Mesendoderm (in vitro differentiated cells): ENCODE measurements around the gene GPR156.

Experiments used
- DNase-seq: peaks from one replicate; pipeline ENCODE4 v3.0.0; 2013
- H2AK5ac ChIP-seq: 2 replicates; pipeline ENCODE4 v1.6.1; 2013; ENCODE audit warnings: low read length, inconsistent platforms
- H2BK120ac ChIP-seq: 2 replicates; pipeline ENCODE4 v1.6.1; 2013; ENCODE audit warnings: low read depth, mild to moderate bottlenecking, low read length, moderate library complexity, mixed read lengths
- H2BK15ac ChIP-seq: replicated peaks from 2 replicates; pipeline ENCODE4 v1.6.1; 2013; ENCODE audit warnings: low read depth, mild to moderate bottlenecking, moderate library complexity
- H2BK5ac ChIP-seq: 2 replicates; pipeline ENCODE4 v1.6.1; 2013; ENCODE audit warnings: low read length, inconsistent platforms
- H3K18ac ChIP-seq: 2 replicates; pipeline ENCODE4 v1.6.1; 2013; ENCODE audit warnings: mild to moderate bottlenecking, low read length, mixed read lengths
- H3K23ac ChIP-seq: one replicate; pipeline ENCODE4 v1.6.1; 2013; ENCODE audit warnings: low read length
- H3K27ac ChIP-seq: 2 replicates; pipeline ENCODE4 v1.5.1; 2013; ENCODE audit warnings: low read depth, mild to moderate bottlenecking, inconsistent platforms, low read length, moderate library complexity
- H3K27me3 ChIP-seq: 2 replicates; pipeline ENCODE4 v1.6.1; 2013; ENCODE audit warnings: low read length, control low read depth, mild to moderate bottlenecking, inconsistent platforms; ENCODE audit not compliant: insufficient read depth, poor library complexity
- H3K36me3 ChIP-seq: 2 replicates; pipeline ENCODE4 v1.6.1; 2013; ENCODE audit warnings: low read length, inconsistent platforms; ENCODE audit not compliant: control insufficient read depth, insufficient read depth
- H3K4ac ChIP-seq: one replicate; pipeline ENCODE4 v1.6.1; 2013; ENCODE audit warnings: low read depth, mild to moderate bottlenecking, low read length, moderate library complexity
- H3K4me1 ChIP-seq: 2 replicates; pipeline ENCODE4 v1.6.1; 2013; ENCODE audit warnings: low read depth, low read length, inconsistent platforms; ENCODE audit not compliant: control insufficient read depth
- H3K4me2 ChIP-seq: 2 replicates; pipeline ENCODE4 v1.6.1; 2013; ENCODE audit warnings: low read length
- H3K4me3 ChIP-seq: 2 replicates; pipeline ENCODE4 v1.5.1; 2013; ENCODE audit warnings: mild to moderate bottlenecking, low read length
- H3K56ac ChIP-seq: one replicate; pipeline ENCODE4 v1.6.1; 2013; ENCODE audit warnings: low read length
- H3K79me1 ChIP-seq: 2 replicates; pipeline ENCODE4 v1.6.1; 2013; ENCODE audit warnings: low read length, inconsistent platforms
- H3K79me2 ChIP-seq: 2 replicates; pipeline ENCODE4 v1.6.1; 2013; ENCODE audit warnings: mild to moderate bottlenecking, low read length; ENCODE audit not compliant: control insufficient read depth, insufficient read depth
- H3K9ac ChIP-seq: 2 replicates; pipeline ENCODE4 v1.6.1; 2013; ENCODE audit warnings: low read length, inconsistent platforms
- H4K5ac ChIP-seq: one replicate; pipeline ENCODE4 v1.6.1; 2013; ENCODE audit warnings: low read length
- H4K8ac ChIP-seq: one replicate; pipeline ENCODE4 v1.6.1; 2013; ENCODE audit warnings: low read depth, mild to moderate bottlenecking, control low read depth, low read length, moderate library complexity
- whole genome bisulfite sequencing: extraction: QIAGEN DNeasy Blood & Tissue Kit; methylation state at CpG from one replicate; pipeline ENCODE4 v1.1.7; 2013; ENCODE audit warnings: low lambda C conversion rate, missing lambda C conversion rate; ENCODE audit not compliant: insufficient coverage; ENCODE audit errors: extremely low coverage; 5-methylcytosine and 5-hydroxymethylcytosine counted together

Gene GPR156

DNA sequence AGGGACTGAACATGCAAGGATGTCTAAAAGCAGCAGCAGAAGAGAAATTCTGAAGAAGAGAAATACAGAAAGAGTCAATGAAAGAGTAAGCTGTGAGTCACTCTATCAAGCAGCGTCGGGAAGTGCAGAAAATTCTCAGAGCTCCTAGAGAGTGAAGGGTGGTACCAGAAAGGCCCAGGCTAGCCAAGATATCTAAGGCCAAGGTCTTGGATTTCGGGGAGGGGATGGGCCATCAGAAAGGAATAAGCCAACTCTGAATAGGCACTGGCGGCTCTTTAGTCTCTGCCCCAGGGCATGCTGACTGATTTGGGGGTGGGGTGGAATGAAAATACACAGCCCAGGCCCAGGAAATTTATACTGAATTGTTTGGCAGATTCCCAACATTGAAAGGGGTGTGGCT, 70.8 kb downstream of the GPR156 start:
- no peaks in the 10 kb centered on the region for H3K27me3 ChIP-seq

DNA sequence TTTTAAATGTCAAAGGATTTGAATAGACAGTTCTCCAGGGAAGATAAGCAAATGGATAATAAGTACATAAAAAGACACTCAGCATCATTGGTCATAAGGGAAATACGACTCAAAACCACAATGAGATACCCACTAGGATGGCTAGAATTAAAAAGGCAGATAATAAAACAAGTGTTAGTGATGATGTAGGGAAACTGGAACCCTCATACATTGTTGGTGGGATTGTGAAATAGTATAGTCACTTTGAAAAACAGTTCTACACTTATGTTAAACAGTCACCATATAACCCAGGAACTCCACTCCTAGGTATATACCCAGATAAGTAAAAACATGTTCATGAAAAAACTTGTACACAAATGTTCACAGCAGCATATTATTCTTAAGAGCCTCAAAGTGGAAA, 72.5 kb downstream of the GPR156 start:
- no peaks in the 10 kb centered on the region for H3K36me3 ChIP-seq
- H3K4me2 ChIP-seq, result no peak overlapping the region
- no peak overlapping the region for H2AK5ac ChIP-seq
- H3K79me1 ChIP-seq, result no peaks in the 10 kb centered on the region
- no peak overlapping the region for H3K4ac ChIP-seq
- no peak overlapping the region for H3K18ac ChIP-seq
- no peaks in the 10 kb centered on the region for H3K4me1 ChIP-seq
- no peak overlapping the region for H3K4me3 ChIP-seq
- H2BK5ac ChIP-seq, result no peak overlapping the region
- no peak overlapping the region for H2BK15ac ChIP-seq
- no peaks in the 10 kb centered on the region for H3K27me3 ChIP-seq
- H2BK120ac ChIP-seq, result no peak overlapping the region
- H3K56ac ChIP-seq, result no peak overlapping the region
- no peak overlapping the region for H4K8ac ChIP-seq
- H3K23ac ChIP-seq, result no peak overlapping the region
- WGBS, result no CpG with 5 or more reads among the region's 1 CpG
- no peak overlapping the region for H3K9ac ChIP-seq
- H4K5ac ChIP-seq, result no peak overlapping the region
- no peak overlapping the region for H3K27ac ChIP-seq
- DNase-seq, result no peak
- H3K79me2 ChIP-seq, result no peaks in the 10 kb centered on the region

More for the DNA sequence above, 70.8 kb downstream of the GPR156 start:
- H3K4me1 ChIP-seq, result no peaks in the 10 kb centered on the region
- H4K8ac ChIP-seq, result no peak overlapping the region
- H2AK5ac ChIP-seq, result no peak overlapping the region
- H2BK120ac ChIP-seq, result no peak overlapping the region
- H3K27ac ChIP-seq, result no peak overlapping the region
- no peak for DNase-seq
- H3K9ac ChIP-seq, result no peak overlapping the region
- no peak overlapping the region for H3K4me2 ChIP-seq
- no peak overlapping the region for H3K4ac ChIP-seq
- no peak overlapping the region for H3K23ac ChIP-seq
- no peak overlapping the region for H3K18ac ChIP-seq
- no peak overlapping the region for H3K4me3 ChIP-seq
- H3K36me3 ChIP-seq, result no peaks in the 10 kb centered on the region
- H2BK15ac ChIP-seq, result no peak overlapping the region
- H2BK5ac ChIP-seq, result no peak overlapping the region
- no CpG with 5 or more reads among the region's 4 CpGs for WGBS
- no peaks in the 10 kb centered on the region for H3K79me1 ChIP-seq
- no peak overlapping the region for H3K56ac ChIP-seq
- H3K79me2 ChIP-seq, result no peaks in the 10 kb centered on the region
- H4K5ac ChIP-seq, result no peak overlapping the region

DNA sequence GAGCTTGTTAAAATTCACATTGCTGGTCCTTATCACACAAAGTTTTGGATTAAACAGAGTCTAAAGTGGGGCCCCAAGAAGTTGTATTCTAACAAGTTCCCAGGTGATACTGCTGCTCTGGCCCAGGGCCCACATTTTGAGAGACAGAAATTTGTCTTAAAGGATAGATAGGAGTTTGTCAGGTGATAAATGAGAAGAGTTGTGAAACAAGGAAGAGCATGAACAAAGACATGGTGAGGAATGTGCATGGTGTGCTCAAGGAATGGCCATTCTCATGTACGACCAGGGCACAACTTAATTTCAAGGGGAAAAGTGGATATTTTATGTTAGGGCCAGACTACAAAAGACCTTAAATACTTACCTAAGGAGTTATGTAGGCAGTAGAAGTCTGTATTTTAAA, 75.6 kb downstream of the GPR156 start:
- Histone ChIP-seq H3K79me2 (no peaks in the 10 kb centered on the region), H2AK5ac (no peak overlapping the region), H3K27me3 (no peaks in the 10 kb centered on the region), H3K4me1 (no peaks in the 10 kb centered on the region), H3K4me2 (no peak overlapping the region), H3K4ac (no peak overlapping the region), H2BK120ac (no peak overlapping the region), H2BK15ac (no peak overlapping the region), H3K9ac (no peak overlapping the region), H3K79me1 (no peaks in the 10 kb centered on the region), H3K56ac (no peak overlapping the region), H4K5ac (no peak overlapping the region), H3K36me3 (no peaks in the 10 kb centered on the region), H4K8ac (no peak overlapping the region), H3K18ac (no peak overlapping the region), H3K27ac (no peak overlapping the region), H3K23ac (no peak overlapping the region), H3K4me3 (no peak overlapping the region), H2BK5ac (no peak overlapping the region)
- no CpG with 5 or more reads among the region's 1 CpG for WGBS
- DNase-seq, result no peak

DNA sequence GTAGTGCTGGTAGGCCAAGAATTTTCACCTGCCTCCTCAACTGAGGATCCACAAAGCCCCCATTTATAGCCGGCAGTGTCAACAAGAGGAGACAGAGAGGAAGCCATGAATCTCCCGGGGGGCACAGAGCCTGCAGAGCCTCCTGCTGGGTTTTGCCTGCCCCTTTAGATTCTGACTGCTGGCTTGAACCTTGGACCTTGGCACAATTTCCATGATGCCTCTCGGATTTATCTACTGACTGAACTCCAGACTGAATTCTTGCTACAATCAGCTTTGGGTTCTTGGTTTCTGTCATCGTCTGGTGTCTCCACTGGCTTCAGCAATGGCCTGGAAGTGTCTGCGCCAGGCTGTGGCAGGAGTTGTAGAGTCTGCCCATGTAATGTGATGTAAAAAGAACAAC, 80.7 kb downstream of the GPR156 start:
- H3K4me3 ChIP-seq, result no peak overlapping the region
- H2BK15ac ChIP-seq, result no peak overlapping the region
- H3K18ac ChIP-seq, result no peak overlapping the region
- H2AK5ac ChIP-seq, result no peak overlapping the region
- no peak overlapping the region for H3K9ac ChIP-seq
- H4K5ac ChIP-seq, result no peak overlapping the region
- H3K27me3 ChIP-seq, result no peaks in the 10 kb centered on the region
- no peak overlapping the region for H2BK120ac ChIP-seq
- DNase-seq, result no peak
- H3K79me2 ChIP-seq, result no peaks in the 10 kb centered on the region
- no peak overlapping the region for H3K27ac ChIP-seq
- H3K23ac ChIP-seq, result no peak overlapping the region
- H3K56ac ChIP-seq, result no peak overlapping the region
- no peak overlapping the region for H4K8ac ChIP-seq
- H3K4me2 ChIP-seq, result no peak overlapping the region
- H3K4ac ChIP-seq, result no peak overlapping the region
- no CpG with 5 or more reads among the region's 5 CpGs for WGBS
- H3K4me1 ChIP-seq, result no peaks in the 10 kb centered on the region
- no peaks in the 10 kb centered on the region for H3K36me3 ChIP-seq
- no peaks in the 10 kb centered on the region for H3K79me1 ChIP-seq
- no peak overlapping the region for H2BK5ac ChIP-seq

DNA sequence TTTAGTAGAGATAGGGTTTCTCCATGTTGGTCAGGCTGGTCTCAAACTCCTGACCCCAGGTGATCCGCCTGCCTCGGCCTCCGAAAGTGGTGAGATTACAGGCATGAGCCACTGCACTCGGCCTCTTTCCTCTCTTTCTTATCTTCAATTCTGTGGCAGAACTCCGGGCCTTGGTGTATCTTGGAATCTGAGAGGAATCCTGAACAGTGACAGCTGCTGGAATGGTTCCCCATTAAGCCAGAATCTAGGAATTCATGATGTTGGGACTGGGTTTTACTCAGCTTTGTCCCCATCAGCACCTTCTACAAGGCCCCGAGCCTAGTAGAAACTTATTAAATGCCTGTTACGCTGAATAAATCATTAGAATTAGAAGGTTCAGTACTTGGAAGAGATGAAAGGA, 81.4 kb downstream of the GPR156 start:
- H2BK5ac ChIP-seq, result no peak overlapping the region
- H3K27me3 ChIP-seq, result no peaks in the 10 kb centered on the region
- DNase-seq, result no peak
- H3K36me3 ChIP-seq, result no peaks in the 10 kb centered on the region
- H4K8ac ChIP-seq, result no peak overlapping the region
- H3K4me1 ChIP-seq, result no peaks in the 10 kb centered on the region
- no peak overlapping the region for H3K4me2 ChIP-seq
- no peak overlapping the region for H3K56ac ChIP-seq
- WGBS, result no CpG with 5 or more reads among the region's 7 CpGs
- H3K4me3 ChIP-seq, result no peak overlapping the region
- no peak overlapping the region for H3K23ac ChIP-seq
- no peaks in the 10 kb centered on the region for H3K79me2 ChIP-seq
- H2AK5ac ChIP-seq, result no peak overlapping the region
- no peak overlapping the region for H3K9ac ChIP-seq
- H2BK15ac ChIP-seq, result no peak overlapping the region
- no peak overlapping the region for H3K18ac ChIP-seq
- H2BK120ac ChIP-seq, result no peak overlapping the region
- no peak overlapping the region for H3K4ac ChIP-seq
- no peak overlapping the region for H3K27ac ChIP-seq
- no peak overlapping the region for H4K5ac ChIP-seq
- no peaks in the 10 kb centered on the region for H3K79me1 ChIP-seq

DNA sequence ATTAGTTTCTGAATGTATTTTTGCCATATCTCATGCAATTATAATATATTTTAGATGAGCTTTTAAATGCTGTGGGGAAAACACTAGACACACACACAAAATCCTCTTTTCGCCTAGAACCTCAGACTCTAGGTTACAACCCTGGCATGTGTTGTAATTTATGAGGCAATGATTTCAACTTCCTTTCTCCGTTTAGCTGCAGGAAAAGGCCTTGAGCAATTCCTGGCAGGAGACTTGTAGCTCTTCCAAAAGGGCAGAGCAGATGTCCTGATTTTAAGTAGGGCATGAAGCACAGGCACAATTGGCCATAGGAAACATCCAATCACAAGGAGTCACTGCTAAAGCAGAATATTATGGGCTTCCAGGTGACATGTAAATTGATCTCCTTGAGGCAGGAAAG, 82.0 kb downstream of the GPR156 start:
- Histone ChIP-seq H3K4me1 (no peaks in the 10 kb centered on the region), H2BK15ac (no peak overlapping the region), H4K5ac (no peak overlapping the region), H3K27me3 (no peaks in the 10 kb centered on the region), H3K4ac (no peak overlapping the region), H3K56ac (no peak overlapping the region), H3K27ac (no peak overlapping the region), H2BK5ac (no peak overlapping the region), H3K79me2 (no peaks in the 10 kb centered on the region), H3K4me3 (no peak overlapping the region), H3K36me3 (no peaks in the 10 kb centered on the region), H3K79me1 (no peaks in the 10 kb centered on the region), H2BK120ac (no peak overlapping the region), H3K9ac (no peak overlapping the region), H3K18ac (no peak overlapping the region), H3K4me2 (no peak overlapping the region), H4K8ac (no peak overlapping the region), H2AK5ac (no peak overlapping the region), H3K23ac (no peak overlapping the region)
- no CpG with 5 or more reads among the region's 2 CpGs for WGBS
- DNase-seq, result no peak
